K562 (cell line): ENCODE data around the gene GPS2. TPM values are rescaled to one million over a fixed set of nuclear protein-coding genes. Genes with fewer than 3 reads are reported as not detected.

Source experiments
- CTCF ChIP-seq, 3 experiments: IDR thresholded peaks in 2 of 3; conservative IDR thresholded peaks in 1 of 3; 2 replicates each; pipeline ENCODE4 v1.5.1; 2011 to 2012; ENCODE audit warnings: low read length in 3 of 3, mild to moderate bottlenecking in 3 of 3, control low read depth in 2 of 3, improper control_type of control experiment in 1 of 3, inconsistent platforms in 1 of 3, low read depth in 1 of 3, mixed read lengths in 1 of 3, moderate library complexity in 1 of 3; ENCODE audit not compliant: insufficient read depth in 2 of 3
- RAD21 ChIP-seq, 2 experiments: fragments of 250-450 bp in 1 of 2; fragments of 450-650 bp in 1 of 2; sonication (Bioruptor Pico) in 1 of 2; formaldehyde crosslinking in 1 of 2; IDR thresholded peaks in 1 of 2; conservative IDR thresholded peaks in 1 of 2; 2 replicates each; pipeline versions ENCODE4 v1.4.0 to v1.8.0; 2020 to 2022; ENCODE audit warnings: mild to moderate bottlenecking in 2 of 2, moderate library complexity in 1 of 2
- RBFOX2 ChIP-seq: fragments of 200-400 bp; formaldehyde crosslinking; IDR thresholded peaks from 2 replicates; pipeline ENCODE4 v1.6.1; 2017; ENCODE audit warnings: low read depth, mild to moderate bottlenecking, low read length, moderate library complexity
- SMC3 ChIP-seq: conservative IDR thresholded peaks from 2 replicates; pipeline ENCODE4 v1.6.1; 2011; ENCODE audit warnings: low read depth, low read length, improper control_type of control experiment; ENCODE audit not compliant: insufficient read depth
- ZNF561 ChIP-seq: fragments of 450-650 bp; formaldehyde crosslinking; conservative IDR thresholded peaks from 2 replicates; pipeline ENCODE4 v1.4.0; 2020; ENCODE audit warnings: mild to moderate bottlenecking, moderate library complexity
- ZNF589 ChIP-seq: fragments of 200-800 bp; sonication (Bioruptor generic); IDR thresholded peaks from 2 replicates; pipeline ENCODE4 v1.6.1; 2016; ENCODE audit warnings: low read depth, missing genetic modification characterization, missing compliant biosample characterization
- polyA plus RNA-seq, 8 experiments: library from polyadenylated mRNA; depleted of rRNA in 4 of 8; stranded (reverse) in 5 of 8; unstranded in 3 of 8; fragments of >200 nt; fragmentation: Nextera tagmentation in 2 of 8; fragmentation: Illumina TruSeq in 1 of 8; extraction: Ambion mirVana in 2 of 8; extraction: Trizol in 1 of 8; gene quantifications; 2 replicates each; pipeline versions ENCODE4 v1.2.1 to v1.2.3, GENCODE V29; 2011 to 2014; ENCODE audit warnings: inconsistent platforms in 1 of 8, missing spikeins in 1 of 8
- total RNA-seq, 7 experiments: library from RNA; depleted of rRNA in 6 of 7; stranded (reverse); fragments of >200 nt in 6 of 7; fragmentation: Illumina TruSeq in 2 of 7; extraction: Trizol in 2 of 7; gene quantifications; 2 replicates each; pipeline versions ENCODE4 v1.2.1 to v1.2.3, GENCODE V29; 2011 to 2021; ENCODE audit warnings: low replicate concordance in 1 of 7

GPS2 gene
- total and polyA plus RNA-seq, 9 of the 15 experiments (the other 6 are each of a cell fraction or from before 2014, with no cell fraction given) = 18.3 to 75.7 (median 37.0) TPM

GRCh38 chr17:7323731-7324437, 8.7 kb upstream of the GPS2 start (continued):
- TF ChIP-seq CTCF (IDR thresholded peaks at IDR 0.05 in 2 of 3, conservative IDR thresholded peaks at IDR 0.05 in 1 of 3; ENCODE audit: insufficient read depth in 2 of 3, low read depth in 1 of 3, low read length in 3 of 3) (peak; percentile 69 to 87 (median 75)), ZNF589 (CRISPR knock-in tag) (no peak), SMC3 (peak; percentile 65; the same call in 1 of the 2 replicates), RAD21 (CRISPR knock-in tag; conservative IDR thresholded peaks at IDR 0.05 in 1 of 2, IDR thresholded peaks at IDR 0.05 in 1 of 2) (peak in 1 of 2 experiments; percentile 65; a peak in 3 of 4 replicates), RBFOX2 (0 out of 2 replicates have a peak, but pooled peaks have one; percentile 24), ZNF561 (no peak)
